HG02884 (cell line): Measurements from ENCODE around the gene PCDHGB7.
"Not testable (repeated sequence)": the region's sequence is repeated elsewhere in the genome, so short reads cannot be mapped to it uniquely, and the experiment has no call there.

Source experiments
- ATAC-seq: cut with Tn5 transposase; IDR thresholded peaks from one replicate; pipeline ENCODE4 v1.9.1; 2021; ENCODE audit warnings: mild to moderate bottlenecking, moderate library complexity; ENCODE audit not compliant: unreplicated experiment

Gene PCDHGB7

GRCh38 chr5:141394401-141395187 is 22.9 kb upstream of the PCDHGB7 start:
- not testable (repeated sequence) for ATAC-seq

- peak; percentile 63 for ATAC-seq
Measured at GRCh38 chr5:141397756-141398551, 19.5 kb upstream of the PCDHGB7 start, which contains the start of gene PCDHGB5. PCDHGB5 (plus strand) TSS chr5:141397947; CDS start chr5:141398128, 181 bp downstream.

DNA sequence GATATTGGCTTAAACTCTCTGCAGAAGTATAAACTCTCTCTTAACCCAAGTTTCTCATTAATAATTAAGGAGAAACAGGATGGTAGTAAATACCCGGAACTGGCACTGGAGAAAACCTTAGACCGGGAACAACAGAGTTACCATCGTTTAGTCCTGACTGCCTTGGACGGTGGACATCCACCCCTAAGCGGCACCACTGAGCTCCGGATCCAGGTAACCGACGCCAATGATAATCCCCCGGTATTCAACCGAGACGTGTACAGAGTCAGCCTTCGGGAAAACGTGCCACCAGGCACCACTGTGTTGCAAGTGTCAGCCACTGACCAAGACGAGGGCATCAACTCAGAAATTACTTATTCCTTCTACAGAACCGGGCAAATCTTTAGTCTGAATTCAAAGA is 18.9 kb upstream of the PCDHGB7 start:
- no peak for ATAC-seq

GRCh38 chr5:141399555-141400258 is 17.8 kb upstream of the PCDHGB7 start:
- ATAC-seq = no peak

DNA sequence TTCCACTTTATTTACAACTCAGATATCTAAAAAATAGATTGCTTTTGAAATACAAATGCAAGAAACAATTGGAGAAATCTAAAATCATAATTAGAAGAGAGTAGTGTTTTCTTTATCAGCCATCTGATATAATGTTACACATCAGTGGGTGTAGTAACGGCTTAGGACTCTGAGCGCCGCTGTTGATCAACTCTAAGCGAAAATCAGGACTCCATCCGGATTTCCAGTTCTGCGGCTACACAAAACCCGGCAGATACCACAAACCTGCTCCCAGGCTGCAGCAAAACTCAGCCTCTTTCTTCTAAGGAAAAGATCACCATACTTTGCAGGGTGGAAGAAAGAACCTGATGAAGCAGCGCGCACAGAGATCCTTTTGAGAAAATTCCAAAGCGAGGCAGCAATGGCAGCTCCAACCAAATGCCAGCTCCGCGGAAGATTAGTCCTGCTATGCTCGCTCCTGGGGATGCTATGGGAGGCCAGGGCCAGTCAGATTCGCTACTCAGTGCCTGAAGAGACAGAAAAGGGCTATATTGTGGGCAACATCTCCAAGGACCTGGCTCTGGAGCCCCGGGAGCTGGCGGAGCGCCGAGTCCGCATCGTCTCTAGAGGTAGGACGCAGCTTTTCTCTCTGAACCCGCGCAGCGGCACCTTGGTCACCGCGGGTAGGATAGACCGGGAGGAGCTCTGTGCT is 14.8 kb upstream of the PCDHGB7 start, which contains the start of gene PCDHGA9:
TSS of gene PCDHGA9 (plus strand) at position 226 of the 691 bp plus-strand sequence. CDS start at position 401, 175 bp downstream.
- no peak for ATAC-seq

DNA sequence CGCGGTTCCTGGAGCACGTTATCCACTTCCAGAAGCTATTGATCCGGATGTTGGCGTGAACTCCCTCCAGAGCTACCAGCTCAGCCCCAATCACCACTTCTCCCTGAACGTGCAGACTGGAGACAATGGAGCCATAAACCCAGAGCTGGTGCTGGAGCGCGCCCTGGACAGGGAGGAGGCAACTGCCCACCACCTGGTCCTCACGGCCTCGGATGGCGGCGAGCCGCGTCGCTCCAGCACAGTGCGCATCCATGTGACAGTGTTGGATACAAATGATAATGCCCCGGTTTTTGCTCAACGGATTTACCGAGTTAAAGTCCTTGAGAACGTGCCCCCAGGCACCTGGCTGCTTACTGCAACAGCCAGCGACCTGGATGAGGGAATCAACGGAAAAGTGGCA is 14.1 kb upstream of the PCDHGB7 start:
- no peak for ATAC-seq

- peak; percentile 68 for ATAC-seq
Measured at GRCh38 chr5:141407790-141408505, 9.5 kb upstream of the PCDHGB7 start, which contains the start of gene PCDHGB6. PCDHGB6 (plus strand) TSS chr5:141408021; CDS start chr5:141408203, 182 bp downstream.

- ATAC-seq = no peak
Measured at GRCh38 chr5:141409598-141410306, 7.7 kb upstream of the PCDHGB7 start.

DNA sequence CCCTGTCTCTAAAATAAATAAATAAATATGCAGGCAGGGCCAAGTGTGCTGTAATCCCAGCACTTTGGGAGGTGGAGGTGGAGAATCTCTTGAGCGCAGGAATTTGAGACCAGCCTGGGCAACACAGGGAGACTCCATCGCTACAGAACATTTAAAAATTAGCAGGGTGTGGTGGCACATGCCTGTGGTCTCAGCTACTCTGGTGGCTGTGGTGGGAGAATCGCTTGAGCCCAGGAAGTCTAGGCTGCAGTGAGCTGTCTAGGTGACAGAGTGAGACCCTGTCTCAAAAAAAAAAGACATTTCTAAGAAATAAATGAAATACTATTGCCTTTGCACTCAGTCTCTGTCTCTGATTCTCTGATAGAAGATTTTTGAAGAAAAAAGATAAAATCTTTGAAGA is 5.9 kb upstream of the PCDHGB7 start:
- ATAC-seq = no peak

DNA sequence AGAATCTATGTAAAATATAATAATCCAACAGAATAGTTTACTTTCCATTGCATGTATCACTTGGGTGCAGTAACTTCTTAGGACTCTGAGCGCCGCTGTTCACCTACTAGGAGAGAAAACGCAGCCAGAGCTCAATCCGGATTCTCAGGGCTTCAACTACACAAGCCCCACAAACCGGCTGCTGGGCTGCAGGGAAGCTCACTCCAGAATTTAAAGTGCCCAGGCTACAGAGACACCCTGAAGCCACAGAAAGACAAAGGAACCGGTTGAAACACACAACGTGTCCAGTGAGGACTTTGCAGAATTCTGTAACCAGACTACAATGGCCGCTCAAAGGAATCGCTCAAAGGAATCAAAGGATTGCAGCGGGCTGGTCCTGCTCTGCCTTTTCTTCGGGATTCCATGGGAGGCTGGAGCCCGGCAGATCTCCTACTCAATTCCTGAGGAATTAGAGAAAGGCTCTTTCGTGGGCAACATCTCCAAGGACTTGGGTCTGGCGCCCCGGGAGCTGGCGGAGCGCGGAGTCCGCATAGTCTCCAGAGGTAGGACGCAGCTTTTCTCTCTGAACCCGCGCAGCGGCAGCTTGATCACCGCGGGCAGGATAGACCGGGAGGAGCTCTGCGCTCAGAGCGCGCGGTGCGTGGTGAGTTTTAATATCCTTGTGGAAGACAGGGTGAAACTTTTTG is 4.5 kb upstream of the PCDHGB7 start, which contains the start of gene PCDHGA10:
TSS of gene PCDHGA10 (plus strand) at position 134 of the 686 bp plus-strand sequence. CDS start at position 323, 189 bp downstream.
- ATAC-seq = peak; percentile 72

- ATAC-seq = no peak
Measured at GRCh38 chr5:141413540-141414069, 3.9 kb upstream of the PCDHGB7 start.

- not testable (repeated sequence) for ATAC-seq
Measured at GRCh38 chr5:141414548-141415274, 2.8 kb upstream of the PCDHGB7 start.

GRCh38 chr5:141415275-141415618 is 2.2 kb upstream of the PCDHGB7 start:
- not testable (repeated sequence) for ATAC-seq

DNA sequence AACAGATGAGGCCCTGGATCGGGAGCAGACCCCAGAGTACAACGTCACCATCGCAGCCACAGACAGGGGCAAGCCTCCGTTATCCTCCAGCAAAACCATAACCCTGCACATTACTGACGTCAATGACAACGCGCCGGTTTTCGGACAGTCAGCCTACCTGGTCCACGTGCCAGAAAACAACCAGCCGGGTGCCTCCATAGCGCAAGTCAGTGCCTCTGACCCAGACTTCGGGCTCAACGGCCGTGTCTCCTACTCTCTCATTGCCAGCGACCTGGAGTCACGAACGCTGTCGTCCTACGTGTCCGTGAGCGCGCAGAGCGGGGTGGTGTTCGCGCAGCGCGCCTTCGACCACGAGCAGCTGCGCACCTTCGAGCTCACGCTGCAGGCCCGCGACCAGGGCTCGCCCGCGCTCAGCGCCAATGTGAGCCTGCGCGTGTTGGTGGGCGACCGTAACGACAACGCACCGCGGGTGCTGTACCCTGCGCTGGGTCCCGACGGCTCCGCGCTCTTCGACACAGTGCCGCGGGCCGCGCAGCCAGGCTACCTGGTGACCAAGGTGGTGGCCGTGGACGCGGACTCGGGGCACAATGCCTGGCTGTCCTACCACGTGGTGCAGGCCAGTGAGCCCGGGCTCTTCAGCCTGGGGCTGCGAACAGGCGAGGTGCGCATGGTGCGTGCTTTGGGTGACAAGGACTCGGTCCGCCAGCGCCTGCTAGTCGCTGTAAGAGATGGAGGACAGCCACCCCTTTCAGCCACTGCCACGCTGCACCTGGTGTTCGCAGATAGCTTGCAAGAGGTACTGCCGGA is 1.8 kb downstream of the PCDHGB7 start:
- ATAC-seq = no peak

- ATAC-seq = no peak
Measured at GRCh38 chr5:141420855-141421488, 3.5 kb downstream of the PCDHGB7 start, which contains the start of gene PCDHGA11. PCDHGA11 (plus strand) TSS chr5:141421051; CDS start chr5:141421228, 177 bp downstream.

DNA sequence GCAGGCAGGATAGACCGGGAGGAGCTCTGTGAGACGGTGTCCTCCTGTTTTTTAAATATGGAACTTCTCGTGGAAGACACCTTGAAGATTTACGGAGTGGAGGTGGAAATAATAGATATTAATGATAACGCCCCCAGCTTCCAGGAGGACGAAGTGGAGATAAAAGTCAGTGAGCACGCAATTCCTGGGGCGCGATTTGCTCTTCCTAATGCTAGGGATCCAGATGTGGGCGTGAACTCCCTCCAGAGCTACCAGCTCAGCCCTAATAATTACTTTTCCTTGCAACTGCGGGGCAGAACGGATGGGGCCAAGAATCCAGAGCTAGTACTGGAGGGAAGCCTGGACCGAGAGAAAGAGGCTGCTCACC is 4.0 kb downstream of the PCDHGB7 start:
- no peak for ATAC-seq
